ACHN (cell line): ENCODE results near the gene TMEM121.
"Not testable (repeated sequence)": the region's sequence is repeated elsewhere in the genome, so short reads cannot be mapped to it uniquely, and the experiment has no call there.

Experiments
- DNase-seq: peaks from one replicate; pipeline ENCODE4 v3.0.0-alpha.2; 2015
- in situ Hi-C: cut with HindIII; loops from 2 replicates; pipeline ENCODE4 v1.10.0; 2017; ENCODE audit warnings: low sequenced_read_pairs, low pct_ligation_motif_present, low pct_unique_long_range_greater_than_20kb

TMEM121 gene

GRCh38 chr14:105536051-105536450 is 9.7 kb downstream of the TMEM121 start:
- DNase-seq: no peak
- in situ Hi-C loops: no loop called here

DNA sequence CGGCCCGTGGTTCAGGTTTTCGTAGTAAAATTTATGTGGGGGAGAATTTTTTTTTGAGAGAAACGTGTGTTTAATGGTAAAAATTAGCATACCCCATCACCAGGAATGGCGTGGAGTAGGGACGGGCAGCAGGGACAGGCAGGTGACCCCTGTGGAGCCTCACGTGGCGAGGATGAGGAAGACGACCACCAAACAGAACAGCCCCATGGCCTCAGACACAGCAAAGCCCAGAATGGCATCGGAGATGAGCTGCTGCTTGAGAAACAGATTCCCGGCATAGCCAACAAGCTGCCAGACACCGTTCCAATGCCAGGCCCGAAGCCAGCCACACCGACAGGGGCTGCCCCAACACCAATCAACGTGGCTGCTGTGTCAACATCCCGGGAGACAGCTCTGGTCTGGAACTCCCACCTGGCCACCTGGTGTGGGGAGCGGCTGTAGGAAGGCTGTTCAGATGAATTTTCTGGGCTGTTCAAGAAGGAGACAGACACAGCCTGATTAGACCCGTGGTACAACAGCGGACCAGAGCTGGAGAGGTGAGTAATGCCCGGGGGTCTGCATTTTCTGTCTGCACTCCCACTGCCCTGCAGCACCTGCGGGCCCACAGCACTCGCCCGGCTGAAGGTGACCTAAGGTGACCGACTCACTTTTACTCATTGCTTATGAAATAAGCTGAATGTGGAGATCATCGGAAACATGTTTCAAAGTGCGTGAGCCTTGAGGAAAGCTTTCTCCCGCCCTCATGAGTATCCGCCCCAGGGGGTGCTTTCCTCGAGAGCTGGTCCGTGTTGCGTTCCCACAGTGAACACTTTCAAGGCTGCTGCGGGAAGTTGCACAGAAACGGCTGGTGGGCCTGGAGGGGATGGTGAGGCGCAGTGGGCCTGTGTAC is 10.6 kb downstream of the TMEM121 start:
- in situ Hi-C loops: no loop called here
- no peak for DNase-seq

DNA sequence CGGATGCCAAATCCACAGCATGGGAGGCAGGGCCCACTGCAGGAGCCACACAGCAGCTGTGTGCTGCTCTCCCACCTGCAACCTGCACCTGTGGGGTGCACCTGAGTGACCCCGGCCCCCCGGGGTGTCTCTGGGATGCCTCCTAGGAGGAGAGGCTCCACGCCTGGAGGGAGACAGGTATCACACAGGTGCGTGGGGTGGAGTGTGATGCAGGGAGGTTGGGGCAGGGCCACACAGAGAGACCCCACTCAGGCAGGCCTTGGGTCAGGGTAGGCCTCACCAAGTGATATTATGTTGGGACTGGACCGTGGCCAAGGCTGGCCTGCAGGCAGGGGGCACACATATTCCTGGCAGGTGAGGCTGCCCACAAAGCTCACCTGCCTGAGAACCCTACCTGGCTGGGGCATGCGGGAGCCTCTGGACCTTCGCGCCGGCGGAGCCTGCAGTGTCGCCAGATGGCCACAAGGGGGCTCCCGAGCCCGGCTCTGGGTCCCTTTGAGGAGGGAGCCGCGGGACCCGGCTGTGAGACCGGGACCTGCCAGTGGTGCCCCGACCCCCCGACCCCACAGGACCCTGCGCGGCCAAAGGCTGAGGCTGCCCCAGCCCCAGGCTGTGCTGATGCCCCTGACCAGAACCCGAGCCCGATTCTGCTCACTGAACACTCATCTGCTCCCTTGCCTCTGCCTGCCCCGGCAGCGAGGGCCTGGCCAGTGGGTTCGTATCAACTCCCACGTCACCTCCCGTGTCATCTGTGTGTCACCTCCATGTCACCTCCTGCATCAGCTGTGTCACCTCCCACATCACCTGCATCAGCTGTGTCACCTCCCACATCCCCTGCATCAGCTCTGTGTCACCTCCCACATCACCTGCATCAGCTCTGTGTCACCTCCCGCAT is 11.4 kb downstream of the TMEM121 start:
- in situ Hi-C loops: no loop called here
- DNase-seq: peak; percentile 31

DNA sequence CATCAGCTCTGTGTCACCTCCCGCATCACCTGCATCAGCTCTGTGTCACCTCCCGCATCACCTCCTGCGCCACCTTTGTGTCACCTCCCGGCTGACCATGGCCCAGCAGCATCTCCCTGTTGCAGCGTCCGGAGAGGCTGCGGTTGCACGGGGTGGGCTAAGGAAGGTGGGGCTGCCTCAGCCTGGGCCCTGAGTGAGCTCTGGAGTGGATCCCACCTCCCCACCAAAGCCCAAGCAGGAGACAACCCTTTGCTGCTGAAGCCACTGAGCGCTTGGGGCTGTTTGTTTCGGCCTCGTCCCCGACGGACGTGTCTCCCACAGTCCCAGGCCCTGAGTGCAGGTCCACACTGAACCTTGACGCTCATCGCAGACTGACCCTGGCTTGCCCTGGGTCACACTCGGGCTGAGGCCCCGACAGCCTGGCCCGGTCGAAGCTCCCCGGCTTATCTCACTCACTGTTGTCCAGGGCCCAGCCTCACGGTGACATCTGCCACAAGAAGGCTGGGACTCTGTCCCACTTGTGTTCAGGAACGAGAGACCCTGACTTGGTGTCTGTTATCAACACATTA is 12.2 kb downstream of the TMEM121 start:
- in situ Hi-C loops: no loop called here
- no peak for DNase-seq

DNA sequence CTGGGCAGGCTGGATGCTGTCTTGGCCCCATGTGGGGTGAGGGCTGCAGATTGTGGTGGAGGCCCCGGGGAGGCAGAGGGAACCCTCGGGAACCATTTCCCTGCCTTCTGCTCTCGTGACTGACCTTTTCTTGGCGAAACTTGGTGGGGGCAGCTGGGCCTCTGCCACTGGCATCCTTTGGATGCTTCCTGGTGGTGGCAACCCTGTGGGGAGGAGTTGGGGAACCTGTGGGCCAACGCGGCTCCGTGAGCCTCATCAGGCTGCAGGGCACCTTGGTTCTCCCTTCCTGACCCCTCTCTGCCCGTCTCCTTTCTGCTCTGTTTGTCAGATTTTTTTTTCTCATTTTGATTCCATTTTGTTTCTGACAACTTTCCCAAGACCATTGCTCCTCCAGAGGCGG is 14.4 kb downstream of the TMEM121 start:
- in situ Hi-C loops: no loop called here
- no peak for DNase-seq

- in situ Hi-C loops: no loop called here
- no peak for DNase-seq
These were observed 15.0 kb downstream of the TMEM121 start for GRCh38 chr14:105541218-105541875.

- in situ Hi-C loops, DNase-seq: not testable (repeated sequence)
These were observed 19.3 kb downstream of the TMEM121 start for GRCh38 chr14:105545676-105546075.

DNA sequence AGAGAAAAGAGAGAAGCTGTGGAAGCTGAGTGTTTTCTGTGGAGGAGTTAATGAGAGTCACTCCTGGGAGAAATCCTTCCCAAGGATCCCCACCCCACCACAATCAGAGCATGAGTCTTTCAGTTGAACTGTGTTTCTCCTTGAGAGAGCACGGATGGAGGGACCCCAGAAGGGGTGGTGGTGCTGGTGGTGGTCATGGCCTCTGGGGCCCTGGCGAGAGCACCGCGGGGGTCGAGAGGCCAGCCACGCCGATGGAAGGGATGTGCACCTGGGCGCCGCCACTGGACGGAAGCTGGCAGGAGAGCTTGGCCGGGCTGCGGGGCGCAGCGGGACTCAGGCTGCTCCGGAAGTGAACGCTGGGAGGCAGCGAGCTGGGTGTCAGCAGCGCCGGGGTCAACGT is 20.0 kb downstream of the TMEM121 start:
- in situ Hi-C loops, DNase-seq: not testable (repeated sequence)

DNA sequence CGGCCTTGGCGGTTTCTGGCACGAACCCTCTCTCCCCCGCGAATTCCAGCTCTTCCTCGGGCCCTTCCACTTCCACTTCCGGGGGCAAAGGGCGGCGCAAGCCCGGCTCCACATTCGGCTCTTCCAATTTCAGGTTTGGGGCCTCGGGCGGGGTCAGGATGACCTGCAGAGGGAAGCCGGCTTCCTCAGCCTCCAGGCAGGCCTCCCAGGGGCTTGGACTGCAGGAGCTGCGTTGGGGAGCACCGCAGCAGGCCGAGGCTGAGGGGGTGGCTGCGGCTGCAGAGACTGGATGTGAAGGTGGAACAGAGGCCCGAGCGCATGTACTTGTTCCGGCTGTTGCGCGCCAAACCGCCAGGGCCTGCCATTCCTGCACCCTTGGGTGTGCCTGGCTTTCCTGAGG is 20.7 kb downstream of the TMEM121 start:
- in situ Hi-C loops, DNase-seq: not testable (repeated sequence)

DNA sequence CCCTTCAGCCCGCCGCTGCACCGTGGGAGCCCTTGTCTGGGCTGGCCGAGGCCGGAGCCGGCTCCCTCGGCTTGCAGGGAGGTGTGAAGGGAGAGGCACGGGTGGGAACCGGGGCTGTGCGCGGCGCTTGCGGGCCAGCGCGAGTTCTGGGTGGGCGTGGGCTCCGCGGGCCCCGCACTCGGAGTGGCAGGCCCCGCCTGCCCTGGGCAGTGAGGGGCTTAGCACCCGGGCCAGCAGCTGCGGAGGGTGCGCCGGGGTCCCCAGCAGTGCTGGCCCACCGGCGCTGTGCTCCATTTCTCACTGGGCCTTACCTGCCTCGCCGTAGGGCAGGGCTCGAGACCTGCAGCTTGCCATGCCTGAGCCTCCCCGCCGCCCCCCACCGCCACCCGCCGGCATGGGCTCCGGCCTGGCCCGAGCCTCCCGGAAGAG is 21.4 kb downstream of the TMEM121 start:
- DNase-seq: no peak
- in situ Hi-C loops: no loop called here

DNA sequence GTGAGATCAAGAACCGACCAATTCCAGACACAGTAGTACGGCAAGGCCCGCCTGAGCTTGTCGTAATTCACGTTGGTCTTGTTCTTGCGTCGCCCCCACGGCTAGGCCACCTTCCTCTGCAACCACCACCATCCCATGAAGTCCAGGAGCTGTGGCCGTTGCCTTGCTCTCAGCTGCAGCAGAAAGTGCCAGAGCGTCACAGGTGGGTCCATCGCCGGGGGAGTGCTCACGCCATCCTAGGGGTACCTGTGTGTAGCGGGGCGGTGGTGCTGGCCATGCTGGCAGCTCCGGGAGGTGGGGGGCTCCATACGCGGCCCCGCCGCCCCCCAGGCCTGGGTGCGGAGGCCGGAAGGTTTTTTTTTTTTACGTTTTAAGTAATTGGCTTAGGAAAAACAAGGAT is 23.1 kb downstream of the TMEM121 start:
- in situ Hi-C loops: no loop called here
- DNase-seq: no peak

DNA sequence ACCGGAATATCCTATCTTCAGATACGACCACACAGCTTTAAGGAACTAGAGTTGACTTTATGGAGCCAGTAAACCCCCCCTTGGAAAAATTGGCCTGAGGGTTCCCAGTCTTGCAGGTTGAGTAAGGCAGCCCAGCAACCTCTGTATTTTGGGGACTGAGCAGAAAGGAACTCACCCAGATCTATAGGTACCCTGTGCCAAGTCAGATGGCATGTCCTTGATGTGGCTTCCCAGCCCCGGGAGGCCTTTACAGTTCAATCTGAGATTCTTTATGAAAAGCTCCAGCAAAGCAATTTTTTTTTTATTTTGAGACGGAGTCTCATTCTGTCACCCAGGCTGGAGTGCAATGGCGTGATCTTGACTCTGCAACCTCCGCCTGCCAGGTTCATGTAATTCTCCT is 27.6 kb downstream of the TMEM121 start:
- in situ Hi-C loops: no loop called here
- no peak for DNase-seq

DNA sequence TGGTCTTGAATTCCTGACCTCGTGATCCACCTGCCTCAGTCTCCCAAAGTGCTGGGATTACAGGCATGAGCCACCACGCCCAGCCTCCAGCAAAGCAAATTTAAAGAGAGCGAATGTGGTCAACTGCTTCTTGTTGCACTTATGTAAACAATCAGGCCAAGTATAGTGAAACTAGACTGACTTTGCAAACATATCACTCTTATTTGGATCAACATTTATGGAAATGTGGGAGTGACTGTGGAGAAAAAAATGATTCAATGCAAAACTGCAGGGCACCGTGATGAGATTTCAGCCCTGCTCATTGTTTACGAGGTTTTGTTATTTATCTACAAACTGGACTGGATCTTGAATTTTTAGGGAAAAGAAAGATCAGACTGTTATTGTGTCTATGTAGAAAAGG is 28.1 kb downstream of the TMEM121 start:
- in situ Hi-C loops: no loop called here
- no peak for DNase-seq

GRCh38 chr14:105557671-105558070 is 31.3 kb downstream of the TMEM121 start:
- DNase-seq, in situ Hi-C loops: not testable (repeated sequence)

- in situ Hi-C loops, DNase-seq: not testable (repeated sequence)
These were observed 32.2 kb downstream of the TMEM121 start for GRCh38 chr14:105558449-105559154.

GRCh38 chr14:105559384-105560047 is 33.1 kb downstream of the TMEM121 start:
- in situ Hi-C loops, DNase-seq: not testable (repeated sequence)

GRCh38 chr14:105560048-105560669 is 33.8 kb downstream of the TMEM121 start:
- in situ Hi-C loops, DNase-seq: not testable (repeated sequence)
